Liver (tissue), 9 donors: ENCODE measurements around the gene TOLLIP. TPM values are rescaled to one million over a fixed set of nuclear protein-coding genes. Genes with fewer than 3 reads are reported as not detected.

Experiments
- DNase-seq: peaks from one replicate; pipeline ENCODE4 v3.0.0-alpha.2; 2017; ENCODE audit warnings: low spot score
- H3K27ac ChIP-seq, 2 donors: one replicate each; pipeline ENCODE4 v1.7.0; 2013; ENCODE audit warnings: inconsistent platforms in 2 of 2, low read length in 2 of 2, control low read depth in 1 of 2, low read depth in 1 of 2, mild to moderate bottlenecking in 1 of 2
- H3K27me3 ChIP-seq, 4 donors: one replicate each; pipeline versions ENCODE4 v1.6.1 to v1.7.0; 2013; ENCODE audit warnings: low read length in 3 of 4, inconsistent platforms in 1 of 4, mild to moderate bottlenecking in 1 of 4, moderate library complexity in 1 of 4; ENCODE audit not compliant: control insufficient read depth in 4 of 4, insufficient read depth in 4 of 4
- H3K36me3 ChIP-seq, 4 donors: one replicate each; pipeline versions ENCODE4 v1.6.1 to v1.7.0; 2013; ENCODE audit warnings: low read length in 3 of 4, mild to moderate bottlenecking in 3 of 4, low read depth in 1 of 4, moderate library complexity in 1 of 4; ENCODE audit not compliant: control insufficient read depth in 4 of 4, insufficient read depth in 3 of 4
- H3K4me1 ChIP-seq, 4 donors: one replicate each; pipeline versions ENCODE4 v1.6.1 to v1.7.0; 2013; ENCODE audit warnings: low read length in 3 of 4, mild to moderate bottlenecking in 3 of 4, moderate library complexity in 1 of 4; ENCODE audit not compliant: control insufficient read depth in 4 of 4, insufficient read depth in 4 of 4
- H3K4me3 ChIP-seq, 3 donors: one replicate each; pipeline versions ENCODE4 v1.6.1 to v1.7.0; 2013; ENCODE audit warnings: low read length in 3 of 3, control low read depth in 1 of 3, low read depth in 1 of 3, mild to moderate bottlenecking in 1 of 3
- H3K9ac ChIP-seq, 2 donors: one replicate each; pipeline ENCODE4 v1.7.0; 2013; ENCODE audit warnings: low read length in 2 of 2, mild to moderate bottlenecking in 2 of 2, moderate library complexity in 2 of 2, control low read depth in 1 of 2, low read depth in 1 of 2
- H3K9me3 ChIP-seq, 4 donors: one replicate each; pipeline versions ENCODE4 v1.6.1 to v1.7.0; 2013; ENCODE audit warnings: low read length in 3 of 4; ENCODE audit not compliant: control insufficient read depth in 4 of 4
- EGR1 ChIP-seq, 2 donors: IDR thresholded peaks; 2 replicates each; pipeline ENCODE4 v1.6.1; 2016 to 2018; ENCODE audit warnings: antibody characterized with exemption in 2 of 2, low read depth in 2 of 2
- FOXA1 ChIP-seq: IDR thresholded peaks from 2 replicates; pipeline ENCODE4 v1.6.1; 2016; ENCODE audit warnings: antibody characterized with exemption
- FOXA2 ChIP-seq: IDR thresholded peaks from 2 replicates; pipeline ENCODE4 v1.6.1; 2016; ENCODE audit warnings: antibody characterized with exemption
- GABPA ChIP-seq, 2 donors: IDR thresholded peaks in 1 of 2; conservative IDR thresholded peaks in 1 of 2; 2 replicates each; pipeline ENCODE4 v1.6.1; 2016; ENCODE audit warnings: antibody characterized with exemption in 2 of 2, mild to moderate bottlenecking in 1 of 2, moderate library complexity in 1 of 2
- HNF4A ChIP-seq, 2 donors: conservative IDR thresholded peaks; 2 replicates each; pipeline ENCODE4 v1.6.1; 2016; ENCODE audit warnings: antibody characterized with exemption in 2 of 2, mild to moderate bottlenecking in 2 of 2
- HNF4G ChIP-seq: IDR thresholded peaks from 2 replicates; pipeline ENCODE4 v1.6.1; 2016; ENCODE audit warnings: antibody characterized with exemption
- JUND ChIP-seq, 2 donors: IDR thresholded peaks; 2 replicates each; pipeline ENCODE4 v1.6.1; 2016; ENCODE audit warnings: antibody characterized with exemption in 2 of 2
- NR2F2 ChIP-seq: IDR thresholded peaks from 2 replicates; pipeline ENCODE4 v1.6.1; 2016; ENCODE audit warnings: antibody characterized with exemption
- RAD21 ChIP-seq, 2 donors: IDR thresholded peaks; 2 replicates each; pipeline ENCODE4 v1.6.1; 2016; ENCODE audit warnings: antibody characterized with exemption in 2 of 2, mild to moderate bottlenecking in 2 of 2
- RXRA ChIP-seq, 2 donors: IDR thresholded peaks; 2 replicates each; pipeline ENCODE4 v1.6.1; 2017 to 2018; ENCODE audit warnings: antibody characterized with exemption in 2 of 2, mild to moderate bottlenecking in 1 of 2
- SP1 ChIP-seq: IDR thresholded peaks from 2 replicates; pipeline ENCODE4 v1.6.1; 2018; ENCODE audit warnings: antibody characterized with exemption, mild to moderate bottlenecking
- TAF1 ChIP-seq: conservative IDR thresholded peaks from 2 replicates; pipeline ENCODE4 v1.6.1; 2016; ENCODE audit warnings: antibody characterized with exemption, mild to moderate bottlenecking
- YY1 ChIP-seq: IDR thresholded peaks from 2 replicates; pipeline ENCODE4 v1.6.1; 2016; ENCODE audit warnings: antibody characterized with exemption, mild to moderate bottlenecking
- WGBS: extraction: QIAGEN DNeasy Blood & Tissue Kit; methylation state at CpG from one replicate; pipeline ENCODE4 v1.1.7; 2013; 5-methylcytosine and 5-hydroxymethylcytosine counted together
- polyA plus RNA-seq, 2 donors: library from polyadenylated mRNA; stranded (reverse) in 1 of 2; unstranded in 1 of 2; fragments of 200-250 nt in 1 of 2; fragments of >200 nt in 1 of 2; fragmentation: Nextera tagmentation in 1 of 2; extraction: Ambion mirVana in 1 of 2; gene quantifications; one replicate each; pipeline versions ENCODE4 v1.2.1 to v1.2.3, GENCODE V29; 2013 to 2015
- total RNA-seq, 2 donors: library from RNA; depleted of rRNA; stranded (reverse); fragments of >200 nt; gene quantifications; one replicate each; pipeline ENCODE4 v1.2.3, GENCODE V29; 2014
- TF ChIP-seq, protein P1 (sequence below): IDR thresholded peaks from 2 replicates; pipeline ENCODE4 v1.6.1; 2016; ENCODE audit warnings: antibody characterized with exemption
- TF ChIP-seq, protein P2 (sequence below): IDR thresholded peaks from 2 replicates; pipeline ENCODE4 v1.6.1; 2016; ENCODE audit warnings: antibody characterized with exemption
- TF ChIP-seq, protein P3 (sequence below): IDR thresholded peaks from 2 replicates; pipeline ENCODE4 v1.6.1; 2016; ENCODE audit warnings: antibody characterized with exemption
- TF ChIP-seq, protein P4 (sequence below): fragments of 150-350 bp; IDR thresholded peaks from 2 replicates; pipeline ENCODE4 v1.5.1; 2017; ENCODE audit warnings: improper control_type of control experiment, low read depth, low read length; ENCODE audit not compliant: missing input control
- TF ChIP-seq, protein P5 (sequence below): IDR thresholded peaks from 2 replicates; pipeline ENCODE4 v1.6.1; 2016; ENCODE audit warnings: antibody characterized with exemption, mild to moderate bottlenecking
- donor health status: healthy.
- donor health status: healthy.
- donor health status: healthy.
- donor health status: healthy.
- donor health status: healthy.

The TOLLIP gene
- total and polyA plus RNA-seq, 4 donors: 27.5 to 102 (median 72.9) TPM

DNA sequence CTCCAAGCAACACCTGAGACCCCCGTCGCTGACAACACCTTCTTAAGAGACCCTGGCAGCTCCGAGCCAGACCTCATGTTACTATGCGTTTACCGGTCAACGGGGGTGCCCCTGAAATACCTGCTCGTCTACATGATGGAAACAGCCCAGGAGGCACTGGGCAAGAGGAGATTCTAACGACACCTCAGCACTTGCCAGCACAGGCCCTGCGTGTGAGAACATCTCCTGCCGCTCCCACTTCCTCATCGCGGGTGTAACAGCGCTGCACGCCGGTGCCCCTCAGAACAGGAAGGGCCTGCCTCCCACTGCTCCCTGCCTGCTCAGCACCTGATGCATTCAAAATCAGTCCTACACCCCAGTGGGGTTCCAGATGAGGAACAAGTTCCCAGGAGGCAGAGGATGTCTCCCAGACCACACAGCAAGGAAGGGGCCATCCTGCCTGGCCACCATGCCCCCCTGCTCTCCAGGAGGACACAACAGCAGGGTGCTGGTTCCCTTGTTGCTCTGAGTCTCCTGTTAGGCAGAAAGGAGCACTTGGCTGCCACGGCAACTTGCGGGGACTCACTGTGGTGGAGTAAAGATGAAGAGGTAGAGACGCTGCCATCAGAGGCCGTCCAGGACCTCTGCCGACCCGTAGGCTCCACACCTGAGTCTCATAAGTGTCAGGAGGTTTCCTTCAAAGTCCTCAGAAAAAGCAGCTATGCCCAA lies 2.1 kb downstream of the TOLLIP start:
- Histone ChIP-seq H3K27ac (peak overlapping the region; percentile 86 to 89), H3K9ac (peak overlapping the region; percentile 42 to 61), H3K27me3 (no peaks in the 10 kb centered on the region), H3K36me3 (no peaks in the 10 kb centered on the region), H3K4me3 (peak overlapping the region in 1 of 3 donors; percentile 7), H3K9me3 (peaks cover 0 to 3% (median 0%) of the 10 kb centered on the region in 4 donors), H3K4me1 (peaks cover 15 to 74% (median 49%) of the 10 kb centered on the region in 4 donors)
- TF ChIP-seq FOXA2 (no peak), EGR1 (IDR thresholded peaks at IDR 0.05; ENCODE audit: low read depth in 2 of 2) (no peak), NR2F2 (no peak), SP1 (no peak), YY1 (no peak), HNF4G (no peak), HNF4A (conservative IDR thresholded peaks at IDR 0.05) (no peak), FOXA1 (no peak), RAD21 (IDR thresholded peaks at IDR 0.05) (no peak), RXRA (IDR thresholded peaks at IDR 0.05) (no peak), GABPA (IDR thresholded peaks at IDR 0.05 in 1 of 2, conservative IDR thresholded peaks at IDR 0.05 in 1 of 2) (no peak), TAF1 (no peak), JUND (IDR thresholded peaks at IDR 0.05) (no peak)
- TF ChIP-seq, protein P1, sequence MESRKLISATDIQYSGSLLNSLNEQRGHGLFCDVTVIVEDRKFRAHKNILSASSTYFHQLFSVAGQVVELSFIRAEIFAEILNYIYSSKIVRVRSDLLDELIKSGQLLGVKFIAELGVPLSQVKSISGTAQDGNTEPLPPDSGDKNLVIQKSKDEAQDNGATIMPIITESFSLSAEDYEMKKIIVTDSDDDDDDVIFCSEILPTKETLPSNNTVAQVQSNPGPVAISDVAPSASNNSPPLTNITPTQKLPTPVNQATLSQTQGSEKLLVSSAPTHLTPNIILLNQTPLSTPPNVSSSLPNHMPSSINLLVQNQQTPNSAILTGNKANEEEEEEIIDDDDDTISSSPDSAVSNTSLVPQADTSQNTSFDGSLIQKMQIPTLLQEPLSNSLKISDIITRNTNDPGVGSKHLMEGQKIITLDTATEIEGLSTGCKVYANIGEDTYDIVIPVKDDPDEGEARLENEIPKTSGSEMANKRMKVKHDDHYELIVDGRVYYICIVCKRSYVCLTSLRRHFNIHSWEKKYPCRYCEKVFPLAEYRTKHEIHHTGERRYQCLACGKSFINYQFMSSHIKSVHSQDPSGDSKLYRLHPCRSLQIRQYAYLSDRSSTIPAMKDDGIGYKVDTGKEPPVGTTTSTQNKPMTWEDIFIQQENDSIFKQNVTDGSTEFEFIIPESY: no peak
- TF ChIP-seq, protein P2, sequence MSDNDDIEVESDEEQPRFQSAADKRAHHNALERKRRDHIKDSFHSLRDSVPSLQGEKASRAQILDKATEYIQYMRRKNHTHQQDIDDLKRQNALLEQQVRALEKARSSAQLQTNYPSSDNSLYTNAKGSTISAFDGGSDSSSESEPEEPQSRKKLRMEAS: no peak
- TF ChIP-seq, protein P3, sequence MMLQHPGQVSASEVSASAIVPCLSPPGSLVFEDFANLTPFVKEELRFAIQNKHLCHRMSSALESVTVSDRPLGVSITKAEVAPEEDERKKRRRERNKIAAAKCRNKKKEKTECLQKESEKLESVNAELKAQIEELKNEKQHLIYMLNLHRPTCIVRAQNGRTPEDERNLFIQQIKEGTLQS: no peak
- TF ChIP-seq, protein P4, sequence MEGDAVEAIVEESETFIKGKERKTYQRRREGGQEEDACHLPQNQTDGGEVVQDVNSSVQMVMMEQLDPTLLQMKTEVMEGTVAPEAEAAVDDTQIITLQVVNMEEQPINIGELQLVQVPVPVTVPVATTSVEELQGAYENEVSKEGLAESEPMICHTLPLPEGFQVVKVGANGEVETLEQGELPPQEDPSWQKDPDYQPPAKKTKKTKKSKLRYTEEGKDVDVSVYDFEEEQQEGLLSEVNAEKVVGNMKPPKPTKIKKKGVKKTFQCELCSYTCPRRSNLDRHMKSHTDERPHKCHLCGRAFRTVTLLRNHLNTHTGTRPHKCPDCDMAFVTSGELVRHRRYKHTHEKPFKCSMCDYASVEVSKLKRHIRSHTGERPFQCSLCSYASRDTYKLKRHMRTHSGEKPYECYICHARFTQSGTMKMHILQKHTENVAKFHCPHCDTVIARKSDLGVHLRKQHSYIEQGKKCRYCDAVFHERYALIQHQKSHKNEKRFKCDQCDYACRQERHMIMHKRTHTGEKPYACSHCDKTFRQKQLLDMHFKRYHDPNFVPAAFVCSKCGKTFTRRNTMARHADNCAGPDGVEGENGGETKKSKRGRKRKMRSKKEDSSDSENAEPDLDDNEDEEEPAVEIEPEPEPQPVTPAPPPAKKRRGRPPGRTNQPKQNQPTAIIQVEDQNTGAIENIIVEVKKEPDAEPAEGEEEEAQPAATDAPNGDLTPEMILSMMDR: no peak
- TF ChIP-seq, protein P5, sequence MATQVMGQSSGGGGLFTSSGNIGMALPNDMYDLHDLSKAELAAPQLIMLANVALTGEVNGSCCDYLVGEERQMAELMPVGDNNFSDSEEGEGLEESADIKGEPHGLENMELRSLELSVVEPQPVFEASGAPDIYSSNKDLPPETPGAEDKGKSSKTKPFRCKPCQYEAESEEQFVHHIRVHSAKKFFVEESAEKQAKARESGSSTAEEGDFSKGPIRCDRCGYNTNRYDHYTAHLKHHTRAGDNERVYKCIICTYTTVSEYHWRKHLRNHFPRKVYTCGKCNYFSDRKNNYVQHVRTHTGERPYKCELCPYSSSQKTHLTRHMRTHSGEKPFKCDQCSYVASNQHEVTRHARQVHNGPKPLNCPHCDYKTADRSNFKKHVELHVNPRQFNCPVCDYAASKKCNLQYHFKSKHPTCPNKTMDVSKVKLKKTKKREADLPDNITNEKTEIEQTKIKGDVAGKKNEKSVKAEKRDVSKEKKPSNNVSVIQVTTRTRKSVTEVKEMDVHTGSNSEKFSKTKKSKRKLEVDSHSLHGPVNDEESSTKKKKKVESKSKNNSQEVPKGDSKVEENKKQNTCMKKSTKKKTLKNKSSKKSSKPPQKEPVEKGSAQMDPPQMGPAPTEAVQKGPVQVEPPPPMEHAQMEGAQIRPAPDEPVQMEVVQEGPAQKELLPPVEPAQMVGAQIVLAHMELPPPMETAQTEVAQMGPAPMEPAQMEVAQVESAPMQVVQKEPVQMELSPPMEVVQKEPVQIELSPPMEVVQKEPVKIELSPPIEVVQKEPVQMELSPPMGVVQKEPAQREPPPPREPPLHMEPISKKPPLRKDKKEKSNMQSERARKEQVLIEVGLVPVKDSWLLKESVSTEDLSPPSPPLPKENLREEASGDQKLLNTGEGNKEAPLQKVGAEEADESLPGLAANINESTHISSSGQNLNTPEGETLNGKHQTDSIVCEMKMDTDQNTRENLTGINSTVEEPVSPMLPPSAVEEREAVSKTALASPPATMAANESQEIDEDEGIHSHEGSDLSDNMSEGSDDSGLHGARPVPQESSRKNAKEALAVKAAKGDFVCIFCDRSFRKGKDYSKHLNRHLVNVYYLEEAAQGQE: no peak
- DNase-seq: peak; percentile 32
- 61% methylated on average over 21 of the region's 21 CpGs for WGBS
